Aorta (tissue), 5 donors: ENCODE results near the gene MCTP2. TPM values are rescaled to one million over a fixed set of nuclear protein-coding genes. Genes with fewer than 3 reads are reported as not detected.

Experiments used
- ATAC-seq: fragments of 200-7000 bp; cut with Tn5 transposase; one replicate; pipeline ENCODE4 v1.9.1; 2022; ENCODE audit warnings: moderate library complexity; ENCODE audit not compliant: low FRiP score
- DNase-seq, 2 donors: peaks; one replicate each; pipeline ENCODE4 v3.0.0-alpha.2; 2020
- H3K27ac ChIP-seq, 2 donors: one replicate each; pipeline ENCODE4 v1.5.1; 2013; ENCODE audit warnings: low read length in 2 of 2, mild to moderate bottlenecking in 2 of 2, moderate library complexity in 2 of 2, control low read depth in 1 of 2, inconsistent platforms in 1 of 2, low read depth in 1 of 2
- H3K27me3 ChIP-seq, 2 donors: one replicate each; pipeline ENCODE4 v1.6.1; 2013; ENCODE audit warnings: control low read depth in 1 of 2, low read length in 1 of 2, mild to moderate bottlenecking in 1 of 2, moderate library complexity in 1 of 2; ENCODE audit not compliant: insufficient read depth in 2 of 2, control insufficient read depth in 1 of 2
- H3K36me3 ChIP-seq, 2 donors: one replicate each; pipeline ENCODE4 v1.6.1; 2013; ENCODE audit warnings: control low read depth in 1 of 2, low read length in 1 of 2, mild to moderate bottlenecking in 1 of 2; ENCODE audit not compliant: insufficient read depth in 2 of 2, control insufficient read depth in 1 of 2
- H3K4me1 ChIP-seq, 2 donors: one replicate each; pipeline ENCODE4 v1.6.1; 2013; ENCODE audit warnings: low read length in 2 of 2, control low read depth in 1 of 2, mild to moderate bottlenecking in 1 of 2, moderate library complexity in 1 of 2; ENCODE audit not compliant: insufficient read depth in 2 of 2, control insufficient read depth in 1 of 2
- H3K4me3 ChIP-seq, 2 donors: one replicate each; pipeline ENCODE4 v1.5.1; 2013; ENCODE audit warnings: low read length in 2 of 2, control low read depth in 1 of 2, mild to moderate bottlenecking in 1 of 2
- H3K9me3 ChIP-seq: one replicate; pipeline ENCODE4 v1.6.1; 2013; ENCODE audit warnings: mild to moderate bottlenecking, low read length; ENCODE audit not compliant: control insufficient read depth
- WGBS, 2 donors: extraction: QIAGEN DNeasy Blood & Tissue Kit; methylation state at CpG; one replicate each; pipeline ENCODE4 v1.1.7; 2013; 5-methylcytosine and 5-hydroxymethylcytosine counted together
- intact Hi-C, 2 donors: fragments of 100-400 bp; cut with DNase I; formaldehyde crosslinking; loops; one replicate each; pipeline versions ENCODE4 v1.14.2 to v1.15.0; 2022
- polyA plus RNA-seq, 2 donors: library from polyadenylated mRNA; stranded (reverse); fragments of 200-250 nt; gene quantifications; one replicate each; pipeline ENCODE4 v1.2.3, GENCODE V29; 2013
- total RNA-seq, 2 donors: library from RNA; stranded (reverse); fragmentation: NEBNext Ultra II Directional; extraction: Animal tissue kit (Norgen Biotek cat#: 25700); gene quantifications; one replicate each; pipeline ENCODE4 v1.2.1, GENCODE V29; 2021
- donor health status: healthy with polysubstance abuse.
- donor health status: Bipolar disorder and iron deficiency.
- donor health status: DM: no; HTN: no; CAD: no.
- donor health status: DM: no; HTN: no; CAD: no.
- donor health status: DM: yes; HTN: yes; CAD: no.

MCTP2 gene
- total and polyA plus RNA-seq, 4 donors, result 0.13 to 9.6 (median 4.3) TPM

- DNase-seq (no peak), ATAC-seq (no peak)
- Histone ChIP-seq H3K4me3 (no peak overlapping the region), H3K36me3 (no peaks in the 10 kb centered on the region), H3K9me3 (peaks cover 3% of the 10 kb centered on the region), H3K27me3 (no peaks in the 10 kb centered on the region), H3K4me1 (no peaks in the 10 kb centered on the region), H3K27ac (no peak overlapping the region)
- 54 to 55% methylated on average over 5 of the region's 5 CpGs for WGBS, 2 donors
- intact Hi-C loops, result no loop called here
Measured at GRCh38 chr15:94526071-94526689, 294.8 kb downstream of the MCTP2 start.

- WGBS, 2 donors, result 61 to 67% methylated on average over 3 of the region's 3 CpGs
- Histone ChIP-seq H3K4me3 (no peak overlapping the region), H3K9me3 (no peaks in the 10 kb centered on the region), H3K27ac (no peak overlapping the region), H3K36me3 (no peaks in the 10 kb centered on the region), H3K4me1 (no peaks in the 10 kb centered on the region), H3K27me3 (no peaks in the 10 kb centered on the region)
- no peak for DNase-seq
- intact Hi-C loops, result no loop called here
- ATAC-seq, result no peak
Measured at GRCh38 chr15:94532226-94532625, 300.9 kb downstream of the MCTP2 start.
